Loucy (cell line): ENCODE data around the gene TM6SF1.

Experiments used
- H2AFZ ChIP-seq: fragments of 200-600 bp; sonication (generic); 2 replicates; pipeline ENCODE4 v1.6.0; 2016; ENCODE audit warnings: antibody characterized with exemption, mild to moderate bottlenecking, low read length, moderate library complexity
- H3F3A ChIP-seq: fragments of 200-600 bp; 2 replicates; pipeline ENCODE4 v1.6.0; 2016; ENCODE audit warnings: antibody characterized with exemption, low read depth, mild to moderate bottlenecking
- H3K27me3 ChIP-seq: fragments of 200-600 bp; sonication (generic); 2 replicates; pipeline ENCODE4 v1.6.1; 2014; ENCODE audit warnings: low read length, mild to moderate bottlenecking; ENCODE audit not compliant: insufficient read depth, poor library complexity, severe bottlenecking
- H3K36me3 ChIP-seq: fragments of 200-600 bp; sonication (generic); 2 replicates; pipeline ENCODE4 v1.6.1; 2016; ENCODE audit warnings: low read length; ENCODE audit not compliant: insufficient read depth
- H3K4me1 ChIP-seq: fragments of 200-600 bp; sonication (generic); 2 replicates; pipeline ENCODE4 v1.5.1; 2014; ENCODE audit warnings: low read length, mild to moderate bottlenecking; ENCODE audit not compliant: insufficient read depth, poor library complexity, severe bottlenecking
- H3K4me2 ChIP-seq: fragments of 200-600 bp; sonication (generic); 2 replicates; pipeline ENCODE4 v1.6.0; 2014; ENCODE audit warnings: antibody characterized with exemption, low read length, low read depth, mild to moderate bottlenecking; ENCODE audit not compliant: poor library complexity, severe bottlenecking
- H3K4me3 ChIP-seq: fragments of 200-600 bp; sonication (generic); 2 replicates; pipeline ENCODE4 v1.5.1; 2014; ENCODE audit warnings: low read length, mild to moderate bottlenecking, mixed read lengths; ENCODE audit not compliant: poor library complexity, severe bottlenecking
- H3K79me2 ChIP-seq: fragments of 200-600 bp; sonication (generic); 2 replicates; pipeline ENCODE4 v1.6.1; 2014; ENCODE audit warnings: low read length; ENCODE audit not compliant: insufficient read depth
- H3K9ac ChIP-seq: fragments of 200-600 bp; sonication (generic); 2 replicates; pipeline ENCODE4 v1.6.0; 2014; ENCODE audit warnings: mild to moderate bottlenecking, low read depth, low read length, moderate library complexity; ENCODE audit not compliant: poor library complexity, severe bottlenecking
- H3K9me2 ChIP-seq: fragments of 200-600 bp; sonication (generic); replicated peaks from 2 replicates; pipeline ENCODE4 v1.6.1; 2016; ENCODE audit warnings: low read depth, low read length, mixed read lengths
- H3K9me3 ChIP-seq: fragments of 200-600 bp; sonication (generic); 2 replicates; pipeline ENCODE4 v1.6.1; 2014; ENCODE audit warnings: mild to moderate bottlenecking, antibody characterized with exemption, low read length, low read depth; ENCODE audit not compliant: insufficient read depth
- H4K20me1 ChIP-seq: fragments of 200-600 bp; sonication (generic); 2 replicates; pipeline ENCODE4 v1.6.0; 2014; ENCODE audit warnings: antibody characterized with exemption, low read length, mild to moderate bottlenecking; ENCODE audit not compliant: insufficient read depth, poor library complexity, severe bottlenecking
- EZH2phosphoT487 ChIP-seq: fragments of 200-600 bp; IDR thresholded peaks from 2 replicates; pipeline ENCODE4 v1.6.1; 2018; ENCODE audit warnings: antibody characterized with exemption, mild to moderate bottlenecking, moderate library complexity, borderline replicate concordance
- TF ChIP-seq, protein P1 (sequence below): fragments of 200-600 bp; sonication (generic); conservative IDR thresholded peaks from 2 replicates; pipeline ENCODE4 v1.5.1; 2014; ENCODE audit warnings: mild to moderate bottlenecking, antibody characterized with exemption, low read length

TM6SF1 gene

DNA sequence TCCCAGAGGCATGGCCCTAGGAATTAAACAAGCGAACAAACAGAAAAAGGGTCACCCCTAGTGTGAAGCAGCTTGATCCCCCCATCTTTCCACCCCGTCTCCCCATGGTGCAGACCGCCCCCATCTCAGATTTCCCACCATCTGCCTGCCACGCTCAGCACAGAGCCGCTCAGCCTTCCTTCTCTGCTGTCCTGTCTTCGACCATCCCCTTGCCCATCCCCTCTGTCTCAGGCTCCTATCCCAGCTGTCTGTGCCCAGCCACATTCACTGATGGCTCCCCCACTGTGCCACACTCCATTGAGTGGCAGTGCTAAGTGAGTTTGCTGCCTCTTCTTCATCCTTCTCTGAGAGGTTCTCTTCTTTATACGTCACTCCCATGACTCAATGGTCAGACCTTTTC, 28.7 kb upstream of the TM6SF1 start:
- H2AFZ ChIP-seq: no peak overlapping the region
- H4K20me1 ChIP-seq: no peaks in the 10 kb centered on the region
- peaks cover 7% of the 10 kb centered on the region for H3K27me3 ChIP-seq
- H3F3A ChIP-seq: no peaks in the 10 kb centered on the region
- no peak overlapping the region for H3K4me3 ChIP-seq
- H3K9me2 ChIP-seq: no peaks in the 10 kb centered on the region
- no peaks in the 10 kb centered on the region for H3K79me2 ChIP-seq
- H3K9ac ChIP-seq: no peak overlapping the region
- H3K4me1 ChIP-seq: no peaks in the 10 kb centered on the region
- TF ChIP-seq, protein P1, sequence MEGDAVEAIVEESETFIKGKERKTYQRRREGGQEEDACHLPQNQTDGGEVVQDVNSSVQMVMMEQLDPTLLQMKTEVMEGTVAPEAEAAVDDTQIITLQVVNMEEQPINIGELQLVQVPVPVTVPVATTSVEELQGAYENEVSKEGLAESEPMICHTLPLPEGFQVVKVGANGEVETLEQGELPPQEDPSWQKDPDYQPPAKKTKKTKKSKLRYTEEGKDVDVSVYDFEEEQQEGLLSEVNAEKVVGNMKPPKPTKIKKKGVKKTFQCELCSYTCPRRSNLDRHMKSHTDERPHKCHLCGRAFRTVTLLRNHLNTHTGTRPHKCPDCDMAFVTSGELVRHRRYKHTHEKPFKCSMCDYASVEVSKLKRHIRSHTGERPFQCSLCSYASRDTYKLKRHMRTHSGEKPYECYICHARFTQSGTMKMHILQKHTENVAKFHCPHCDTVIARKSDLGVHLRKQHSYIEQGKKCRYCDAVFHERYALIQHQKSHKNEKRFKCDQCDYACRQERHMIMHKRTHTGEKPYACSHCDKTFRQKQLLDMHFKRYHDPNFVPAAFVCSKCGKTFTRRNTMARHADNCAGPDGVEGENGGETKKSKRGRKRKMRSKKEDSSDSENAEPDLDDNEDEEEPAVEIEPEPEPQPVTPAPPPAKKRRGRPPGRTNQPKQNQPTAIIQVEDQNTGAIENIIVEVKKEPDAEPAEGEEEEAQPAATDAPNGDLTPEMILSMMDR: no peak
- TF ChIP-seq EZH2phosphoT487: no peak
- no peaks in the 10 kb centered on the region for H3K9me3 ChIP-seq
- H3K4me2 ChIP-seq: no peak overlapping the region
- no peaks in the 10 kb centered on the region for H3K36me3 ChIP-seq

DNA sequence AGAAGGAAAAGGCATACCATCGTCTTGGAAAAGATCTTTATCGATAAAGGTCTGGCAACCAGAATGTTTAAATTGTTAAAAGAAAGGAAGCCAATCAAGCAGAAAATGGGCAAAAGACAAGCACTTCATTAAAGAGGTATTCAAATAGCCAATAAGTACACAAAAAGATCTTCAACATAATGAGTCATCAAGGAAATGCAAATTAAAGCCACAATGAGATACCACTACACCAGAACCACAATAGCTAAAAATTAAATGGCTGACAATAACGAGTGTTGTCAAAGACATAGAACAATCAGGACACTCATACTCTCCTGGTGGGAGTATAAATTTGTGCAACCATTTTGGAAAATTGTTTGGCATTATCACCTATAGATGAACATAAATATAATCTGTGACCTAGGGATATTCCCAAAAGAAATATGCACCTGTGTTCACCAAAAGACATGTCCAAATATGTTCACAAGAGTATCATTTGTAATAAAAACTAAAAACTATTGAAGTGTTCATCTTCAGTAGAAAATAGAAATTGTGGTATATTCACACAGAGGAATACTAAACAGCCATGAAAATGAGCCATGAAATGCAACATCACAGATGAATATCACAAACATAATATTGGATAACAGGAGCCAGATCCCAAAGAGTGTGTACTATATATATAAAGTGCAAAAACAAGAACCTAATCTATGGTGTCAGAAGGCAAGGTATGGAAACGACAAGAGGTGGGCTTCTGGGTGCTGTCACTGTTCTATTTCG, 26.0 kb upstream of the TM6SF1 start:
- Histone ChIP-seq H3K27me3 (peaks cover 7% of the 10 kb centered on the region), H3K9me3 (no peaks in the 10 kb centered on the region), H3K4me2 (no peak overlapping the region), H3K79me2 (no peaks in the 10 kb centered on the region), H2AFZ (no peak overlapping the region), H3F3A (no peaks in the 10 kb centered on the region), H3K36me3 (no peaks in the 10 kb centered on the region), H3K9me2 (no peaks in the 10 kb centered on the region), H3K9ac (no peak overlapping the region), H4K20me1 (no peaks in the 10 kb centered on the region), H3K4me1 (no peaks in the 10 kb centered on the region), H3K4me3 (no peak overlapping the region)
- TF ChIP-seq, protein P1: no peak
- no peak for TF ChIP-seq EZH2phosphoT487

DNA sequence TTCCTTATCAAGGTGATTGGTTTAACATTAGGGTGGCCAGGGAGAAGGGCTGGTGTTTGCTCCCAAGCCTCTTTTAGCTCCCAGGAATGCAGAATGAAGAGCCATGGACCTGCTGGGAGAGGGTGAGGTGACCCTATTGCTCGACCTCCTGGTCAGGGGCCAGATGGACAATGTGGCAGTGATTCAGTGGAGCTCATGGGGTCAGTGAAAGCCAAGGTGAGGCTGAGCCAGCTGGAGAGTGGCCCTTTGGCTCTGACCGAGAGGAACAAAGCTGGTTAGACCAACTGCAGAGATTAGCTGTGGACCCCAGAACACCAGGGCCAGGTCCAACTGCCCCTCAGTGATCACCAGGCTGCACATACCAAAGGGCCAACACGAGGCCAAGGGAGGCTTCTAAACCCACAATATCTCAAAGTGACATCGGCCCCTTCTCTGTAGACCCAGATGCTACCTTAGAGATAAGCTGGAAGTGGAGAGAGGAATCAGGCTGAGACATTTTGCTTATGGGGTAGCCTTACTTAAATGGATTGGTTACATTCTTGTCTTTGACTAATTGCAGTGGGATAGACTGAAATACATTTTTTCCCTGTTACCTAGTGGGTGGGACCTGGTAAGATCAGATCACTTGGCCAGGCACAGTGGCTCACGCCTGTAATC, 24.6 kb upstream of the TM6SF1 start:
- H3K4me1 ChIP-seq: no peaks in the 10 kb centered on the region
- no peaks in the 10 kb centered on the region for H3K9me3 ChIP-seq
- H2AFZ ChIP-seq: no peak overlapping the region
- no peaks in the 10 kb centered on the region for H3F3A ChIP-seq
- no peaks in the 10 kb centered on the region for H3K9me2 ChIP-seq
- H3K4me3 ChIP-seq: no peak overlapping the region
- no peaks in the 10 kb centered on the region for H3K36me3 ChIP-seq
- H3K27me3 ChIP-seq: peaks cover 7% of the 10 kb centered on the region
- TF ChIP-seq, protein P1: no peak
- TF ChIP-seq EZH2phosphoT487: no peak
- no peaks in the 10 kb centered on the region for H3K79me2 ChIP-seq
- no peak overlapping the region for H3K9ac ChIP-seq
- no peak overlapping the region for H3K4me2 ChIP-seq
- no peaks in the 10 kb centered on the region for H4K20me1 ChIP-seq
